Midbrain (tissue), 1 donor: ENCODE results near the gene HOXA10.

Experiments used
- DNase-seq: peaks from one replicate; lab custom pipeline; 2025; lab: John Stamatoyannopoulos, UW

Gene HOXA10

DNA sequence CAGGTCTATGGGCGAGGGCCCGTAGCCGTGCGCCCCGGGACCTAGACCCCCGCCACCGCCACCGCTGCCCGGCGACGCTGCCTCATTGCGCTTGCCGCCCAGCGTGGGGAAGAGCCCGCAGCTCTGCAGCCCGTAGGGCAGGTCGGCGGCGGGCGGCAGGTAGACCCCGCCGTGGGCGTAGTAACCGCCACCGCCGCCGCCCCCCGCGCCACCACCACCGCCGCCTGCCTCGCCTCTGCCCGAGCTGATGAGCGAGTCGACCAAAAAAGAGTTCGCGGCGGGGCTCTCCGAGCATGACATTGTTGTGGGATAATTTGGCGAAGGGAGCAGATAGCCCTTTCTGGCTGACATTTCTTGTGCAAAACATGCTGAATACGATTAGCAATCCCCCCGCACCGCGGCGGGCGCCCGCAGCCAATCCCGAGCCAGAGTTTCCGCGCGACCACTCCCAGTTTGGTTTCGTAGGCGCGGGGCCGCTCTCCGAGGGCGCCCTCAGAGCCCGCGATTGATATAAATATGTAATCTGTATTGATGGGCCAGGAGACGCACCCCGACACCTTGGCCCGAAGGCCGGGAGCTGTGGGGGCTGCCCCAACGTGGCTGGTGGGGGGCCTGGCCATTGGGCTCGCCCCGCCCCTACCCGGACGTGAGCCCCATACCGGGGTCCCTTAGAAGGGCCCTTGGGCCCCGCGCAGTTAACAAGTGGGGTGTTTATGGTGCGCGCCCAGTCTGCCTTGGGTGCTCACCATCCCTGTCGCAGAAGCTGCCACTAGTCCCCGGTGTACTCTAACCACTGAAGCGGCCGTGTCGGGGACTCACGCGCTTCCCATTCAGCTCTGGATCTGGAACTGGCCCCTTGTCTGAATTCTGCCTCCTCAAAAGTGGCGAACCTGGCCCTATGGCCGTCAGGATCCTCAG is at the start of gene HOXA10:
Gene HOXA10 (minus strand): TSS at position 365 of the 918 bp plus-strand sequence. CDS start 14 bp downstream, at position 351.
- no peak for DNase-seq

DNA sequence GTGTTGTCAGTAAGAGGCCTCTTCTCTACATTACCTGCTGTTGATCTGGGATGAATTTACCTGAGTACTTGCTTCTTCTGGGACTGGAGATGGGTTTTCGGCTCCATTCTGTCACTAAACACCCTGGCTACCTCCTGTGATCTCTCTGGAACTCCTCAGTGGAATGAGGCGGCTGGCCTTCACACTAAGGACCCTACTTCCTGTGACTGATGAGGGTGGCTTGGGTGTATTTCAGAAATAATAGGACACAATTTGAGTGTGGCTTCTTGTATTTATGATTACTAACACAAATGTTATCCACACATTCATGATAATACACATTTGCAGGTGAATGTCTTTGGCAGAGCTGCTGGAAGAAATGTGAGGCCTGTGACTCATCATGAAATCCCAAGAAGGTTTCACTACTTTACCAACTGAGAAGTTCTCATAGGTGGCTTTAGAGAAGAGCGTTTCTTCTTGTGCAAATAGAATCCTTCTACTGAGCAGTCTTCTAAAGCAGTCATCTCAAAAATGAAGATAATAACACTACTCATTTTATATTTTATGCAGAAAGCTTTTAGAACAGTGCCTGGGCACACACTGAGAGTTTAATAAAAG is 47.2 kb upstream of the HOXA10 start:
- DNase-seq = no peak

DNA sequence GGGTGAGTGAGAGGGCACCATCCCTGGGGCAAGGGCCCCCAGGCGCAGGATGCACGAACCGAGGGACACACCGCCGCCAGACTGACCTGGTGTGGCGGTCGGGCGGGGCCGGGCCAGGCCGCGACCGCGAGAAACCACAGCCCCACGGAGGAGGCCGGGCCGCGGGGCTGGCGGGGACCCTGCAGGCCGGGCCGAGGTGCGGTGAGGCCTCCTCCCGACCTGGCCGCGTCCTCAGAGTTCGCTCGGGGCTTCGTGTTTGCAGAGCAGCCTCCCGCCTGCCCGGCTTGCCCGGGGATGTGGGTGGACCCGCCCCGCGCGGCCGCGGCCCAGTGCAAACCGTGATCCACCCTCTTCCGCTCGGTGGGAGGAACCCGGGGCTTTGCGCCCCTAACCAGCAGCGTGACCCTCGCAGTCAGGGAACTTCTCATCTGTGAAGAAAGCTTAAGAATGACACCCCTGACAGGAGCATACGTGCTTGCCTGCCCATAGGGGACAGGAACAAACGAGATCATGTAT is 46.4 kb upstream of the HOXA10 start:
- DNase-seq = no peak

DNA sequence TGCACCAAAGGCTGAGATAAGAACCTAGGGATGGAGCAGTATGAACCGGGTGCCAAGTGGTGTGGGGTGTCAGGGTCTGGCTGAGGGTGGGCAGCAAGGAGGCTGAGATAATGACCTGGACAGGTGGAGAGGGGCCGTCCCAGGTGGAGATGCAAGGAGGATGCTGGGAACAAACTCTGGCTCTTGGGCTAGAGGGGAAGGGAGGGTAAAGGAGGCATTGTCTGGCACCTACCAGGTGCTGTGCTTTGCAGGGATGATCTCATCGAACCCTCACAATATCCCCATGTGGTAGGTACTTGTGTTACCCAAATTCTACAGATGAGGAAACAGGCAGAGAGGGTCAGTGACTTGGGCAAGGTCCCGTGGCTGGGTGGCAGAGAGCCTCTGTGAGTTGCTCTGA is 45.7 kb upstream of the HOXA10 start:
- no peak for DNase-seq

DNA sequence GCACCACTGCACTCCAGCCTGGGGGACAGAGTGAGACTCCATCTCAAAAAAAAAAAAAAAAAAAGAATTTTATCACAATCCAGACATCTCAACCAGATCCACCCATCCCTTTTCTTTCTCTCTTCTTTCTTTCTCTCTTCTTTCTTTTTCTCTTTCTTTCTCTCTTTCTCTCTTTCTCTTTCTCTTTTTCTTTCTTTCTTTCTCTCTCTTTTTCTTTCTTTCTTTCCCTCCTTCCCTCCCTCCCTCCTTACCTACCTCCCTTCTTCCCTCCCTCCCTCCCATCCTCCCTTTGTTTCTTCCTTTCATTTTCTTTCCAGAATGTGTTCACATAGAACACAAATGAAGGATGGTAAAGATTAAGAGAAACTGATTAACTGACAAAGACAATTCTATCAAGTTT is 43.8 kb upstream of the HOXA10 start:
- DNase-seq = no peak

DNA sequence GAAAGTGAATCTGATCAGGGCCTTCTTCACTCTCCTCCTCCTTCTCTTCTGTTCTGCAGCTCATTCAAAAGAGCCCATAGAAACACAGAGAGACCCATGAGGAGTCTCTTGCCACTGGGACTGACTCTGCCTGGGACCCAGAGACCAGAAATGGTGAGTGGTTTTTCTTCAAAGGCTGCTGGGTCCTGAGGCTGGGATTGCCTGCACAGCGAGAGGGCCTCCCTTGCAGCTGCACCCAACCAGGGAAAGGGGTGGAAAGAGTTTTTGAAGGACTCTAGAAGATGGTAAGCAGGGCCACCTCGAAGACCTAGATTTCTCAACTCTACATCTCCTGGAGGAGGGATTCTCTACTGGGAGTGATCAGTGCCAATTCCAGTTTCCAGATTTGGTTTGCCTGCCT is 41.2 kb upstream of the HOXA10 start:
- DNase-seq = no peak

DNA sequence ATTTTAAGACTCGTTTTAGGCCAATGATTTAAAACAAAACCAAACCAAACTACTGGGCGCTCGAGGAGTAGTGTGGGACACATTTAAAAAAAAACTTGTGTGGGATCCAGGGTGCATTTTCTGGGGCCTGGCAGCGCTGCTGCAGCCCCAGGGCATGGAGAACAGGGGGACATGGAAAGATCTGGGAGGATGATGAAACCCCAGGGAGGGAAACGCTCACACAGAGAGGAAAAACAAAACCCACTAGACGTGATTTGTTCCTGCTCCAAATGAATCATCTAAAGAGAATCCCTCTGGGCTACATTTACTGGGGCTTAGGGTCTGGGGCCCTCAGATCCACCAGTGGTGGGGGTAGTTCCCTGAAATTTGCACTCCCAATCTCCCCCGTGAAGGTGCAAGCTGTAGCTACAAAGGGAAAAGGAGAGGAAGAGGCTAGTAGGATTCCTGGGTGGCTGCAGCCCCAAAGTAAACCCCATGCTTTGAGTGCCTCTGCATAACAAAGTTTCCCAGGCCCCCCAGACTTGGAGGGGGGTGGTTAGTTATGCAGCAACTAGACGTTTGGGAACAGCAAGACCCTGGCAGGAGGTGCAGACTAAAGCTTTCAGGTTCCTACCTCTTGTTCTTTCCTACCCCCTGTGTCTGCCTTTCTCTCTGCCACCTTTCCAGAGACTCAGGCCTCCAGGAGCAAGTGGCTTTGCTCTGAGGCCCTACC is 40.3 kb upstream of the HOXA10 start:
- no peak for DNase-seq

DNA sequence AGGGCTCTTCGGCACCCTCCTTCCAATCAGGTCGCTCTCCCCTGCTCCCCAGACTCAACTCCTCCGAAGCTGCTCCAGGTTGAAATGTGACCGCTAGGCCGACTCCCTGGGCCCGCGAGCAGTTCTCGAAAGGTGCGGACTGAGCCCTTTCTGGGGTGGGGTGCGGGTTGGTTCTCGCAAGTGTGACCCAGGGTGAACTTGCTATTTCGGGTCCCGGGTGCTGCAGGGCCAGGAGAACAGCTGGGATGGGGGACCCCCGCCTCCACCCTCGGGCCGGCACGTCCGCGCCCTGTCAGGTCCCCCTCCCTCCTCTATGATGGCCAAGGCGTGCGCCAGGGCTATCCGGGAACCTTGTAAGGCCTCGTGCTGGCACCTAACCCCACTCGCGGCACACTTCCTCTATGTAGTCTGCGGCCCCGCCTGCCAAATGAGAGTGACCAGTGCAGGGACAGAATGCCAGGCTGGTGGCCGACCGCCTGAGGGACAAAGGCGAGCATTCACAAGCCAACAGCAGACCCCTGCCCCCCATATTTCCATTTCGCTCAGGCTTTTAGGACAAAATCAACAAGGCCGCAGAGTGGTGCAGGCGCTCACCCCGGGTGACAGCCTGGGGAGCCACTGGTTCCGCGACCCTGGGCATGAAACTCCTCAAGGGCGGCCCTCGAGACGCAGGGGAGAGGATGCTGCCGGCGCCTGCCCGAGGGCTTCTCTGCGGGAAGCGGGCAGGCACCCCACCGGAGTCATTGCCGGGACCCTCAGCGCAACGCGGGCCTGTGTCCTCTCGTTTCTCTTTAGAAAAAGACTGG is 39.5 kb upstream of the HOXA10 start:
- no peak for DNase-seq

DNA sequence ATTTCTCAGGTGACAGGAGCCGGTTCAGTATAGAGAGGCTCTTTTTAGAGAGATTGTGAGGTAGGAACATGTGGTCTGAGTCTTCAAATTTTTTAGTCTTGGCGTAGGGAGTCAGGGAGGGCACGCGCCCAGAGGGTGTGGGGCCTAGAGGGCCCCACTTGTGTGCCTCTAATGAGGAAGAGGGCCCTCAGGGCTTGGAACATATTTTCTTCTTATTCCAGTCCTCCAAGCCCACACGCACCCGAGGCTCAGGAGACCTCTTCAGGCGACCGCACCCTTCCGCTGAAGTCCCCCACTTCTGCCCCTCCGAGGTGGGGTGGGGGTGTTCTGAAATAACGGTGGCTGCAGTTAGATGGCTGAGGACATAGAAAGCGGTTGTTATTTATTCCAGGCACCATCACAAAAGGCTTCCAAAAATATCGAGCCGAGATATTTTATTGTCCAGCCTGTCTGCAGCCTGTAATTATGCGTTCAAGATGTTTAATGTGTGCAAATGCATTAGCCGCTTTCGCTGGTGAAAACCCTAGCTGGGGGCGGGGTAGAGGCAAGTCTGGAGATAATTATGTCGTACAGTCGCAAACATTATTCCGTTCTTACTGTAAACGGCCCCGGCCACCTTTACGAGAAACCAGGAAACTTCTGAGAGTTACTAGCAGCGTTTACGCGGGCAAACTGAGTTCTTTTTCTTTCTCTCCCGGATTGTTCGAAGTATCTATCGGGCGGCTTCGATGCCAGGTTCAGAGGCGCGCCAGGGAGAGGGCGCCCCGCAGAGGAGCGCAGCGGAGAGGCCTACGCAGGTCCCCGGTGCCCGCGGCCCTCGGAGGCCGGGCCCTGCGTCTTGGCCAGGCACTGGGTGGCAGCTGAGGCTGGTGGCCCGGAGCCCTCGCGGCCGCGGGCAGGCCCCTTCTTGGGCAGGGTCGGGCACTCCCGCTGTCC is 38.6 kb upstream of the HOXA10 start:
- DNase-seq = no peak

DNA sequence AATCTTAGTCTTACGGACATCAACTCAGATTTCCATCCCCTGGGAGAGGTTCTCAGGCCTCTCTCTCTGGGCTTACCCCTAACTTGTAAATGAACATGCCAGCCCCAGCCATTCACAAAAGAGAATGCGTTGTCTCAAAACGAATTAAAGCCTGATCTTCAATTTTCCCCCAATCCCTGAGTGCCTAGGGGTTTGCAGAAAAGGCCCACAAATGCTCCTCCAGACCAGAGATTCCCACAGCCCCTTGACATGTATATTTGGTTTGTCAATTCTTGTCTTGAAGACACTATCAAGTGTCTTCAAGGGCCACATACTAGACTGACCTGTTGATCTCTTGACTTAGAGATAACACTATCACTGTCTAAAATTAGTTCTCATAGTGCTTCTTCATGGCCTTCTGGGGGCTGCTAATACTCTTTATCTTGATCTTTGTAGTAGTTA is 37.7 kb upstream of the HOXA10 start:
- no peak for DNase-seq

DNA sequence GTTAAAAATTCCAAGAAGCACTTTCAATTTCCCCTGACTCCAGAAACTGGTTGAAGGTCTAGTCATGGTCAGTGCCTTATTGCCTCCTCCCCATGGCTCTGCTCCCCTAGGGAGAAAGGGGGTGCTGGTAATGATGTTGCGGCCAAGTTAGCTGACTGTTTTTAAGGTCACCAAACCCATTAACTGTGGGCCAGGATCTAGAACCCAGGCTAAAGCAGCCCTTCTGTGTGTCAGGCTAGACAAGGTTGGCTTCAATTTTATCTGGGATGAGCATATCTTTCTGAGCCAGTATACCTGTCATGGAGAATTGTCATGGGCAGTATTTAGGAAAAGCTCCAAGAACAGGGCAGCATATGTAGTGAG is 36.9 kb upstream of the HOXA10 start:
- no peak for DNase-seq

DNA sequence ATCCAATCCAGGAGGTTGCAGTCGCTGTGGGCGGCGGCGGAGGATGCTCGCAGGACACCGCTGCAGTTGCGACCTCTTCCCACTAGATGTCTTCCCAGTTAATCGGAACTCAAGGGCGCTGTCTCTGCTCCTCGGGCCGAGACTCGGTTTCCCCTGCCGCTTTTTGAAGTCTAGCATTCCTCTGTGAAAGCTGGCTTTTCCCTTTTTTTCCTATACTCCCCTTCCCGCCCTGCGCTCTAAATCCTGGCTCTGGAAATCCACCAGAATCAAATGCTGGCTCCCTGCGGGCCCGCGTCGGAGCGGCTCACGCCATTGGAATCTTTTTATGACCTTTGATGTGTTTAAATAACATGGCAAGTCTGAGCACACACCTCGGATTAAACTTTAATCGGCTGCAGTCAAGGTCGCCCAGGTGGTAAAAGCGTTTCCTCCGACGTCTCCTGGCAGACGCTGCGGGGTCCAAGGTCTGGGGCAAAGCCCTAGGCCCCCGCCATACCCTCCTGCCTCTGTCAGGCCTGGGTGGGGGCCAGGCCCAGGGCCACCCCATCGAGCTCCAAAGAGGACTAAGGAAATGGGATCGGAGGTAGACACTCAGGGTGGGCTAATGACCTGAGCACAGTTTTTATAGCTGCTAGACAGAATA is 36.4 kb upstream of the HOXA10 start:
- DNase-seq = peak; percentile 4

DNA sequence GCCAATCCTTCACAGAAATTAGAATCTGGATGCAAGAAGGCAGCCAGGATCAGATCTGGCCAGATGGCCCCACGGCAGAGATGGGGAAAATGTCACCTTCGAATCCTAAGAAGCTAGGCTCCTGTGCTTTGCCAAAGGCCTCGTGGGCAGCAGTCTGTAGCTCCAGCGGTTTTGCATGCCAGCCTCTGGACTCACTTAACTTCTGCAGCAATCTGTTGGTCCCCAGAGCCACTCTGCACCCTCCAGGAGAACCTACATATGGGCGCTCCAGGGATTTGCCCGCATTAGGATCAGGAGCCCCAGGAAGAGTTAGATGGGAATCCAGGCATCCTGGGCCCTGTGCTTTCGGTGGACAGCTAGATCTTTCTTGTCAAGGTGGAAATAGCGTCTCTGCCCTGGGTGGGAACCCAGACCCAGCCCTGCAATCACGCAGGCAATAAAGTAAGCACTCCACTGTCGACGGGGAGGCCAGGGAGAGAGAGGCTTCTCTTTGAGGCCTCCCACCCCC is 35.9 kb upstream of the HOXA10 start:
- no peak for DNase-seq

DNA sequence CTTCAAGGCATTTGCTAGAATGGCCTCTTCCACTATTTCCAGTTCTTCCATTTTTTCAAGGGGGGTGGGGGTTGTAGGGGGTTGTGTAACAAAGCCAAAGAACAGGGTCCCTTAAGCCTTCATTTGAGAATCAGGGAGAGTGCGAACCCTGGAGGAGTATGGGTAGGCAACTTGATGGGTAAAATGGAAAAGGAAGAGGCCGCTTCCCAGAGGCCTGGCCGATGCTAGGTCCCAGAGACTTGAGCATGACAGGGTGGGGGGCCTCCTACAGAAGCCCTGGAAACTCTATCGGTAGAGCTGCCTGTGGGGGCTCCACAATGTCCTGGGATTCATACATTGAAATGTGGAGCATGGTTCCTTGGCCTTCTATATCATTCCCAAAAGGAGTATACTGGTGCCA is 34.9 kb upstream of the HOXA10 start:
- DNase-seq = no peak

DNA sequence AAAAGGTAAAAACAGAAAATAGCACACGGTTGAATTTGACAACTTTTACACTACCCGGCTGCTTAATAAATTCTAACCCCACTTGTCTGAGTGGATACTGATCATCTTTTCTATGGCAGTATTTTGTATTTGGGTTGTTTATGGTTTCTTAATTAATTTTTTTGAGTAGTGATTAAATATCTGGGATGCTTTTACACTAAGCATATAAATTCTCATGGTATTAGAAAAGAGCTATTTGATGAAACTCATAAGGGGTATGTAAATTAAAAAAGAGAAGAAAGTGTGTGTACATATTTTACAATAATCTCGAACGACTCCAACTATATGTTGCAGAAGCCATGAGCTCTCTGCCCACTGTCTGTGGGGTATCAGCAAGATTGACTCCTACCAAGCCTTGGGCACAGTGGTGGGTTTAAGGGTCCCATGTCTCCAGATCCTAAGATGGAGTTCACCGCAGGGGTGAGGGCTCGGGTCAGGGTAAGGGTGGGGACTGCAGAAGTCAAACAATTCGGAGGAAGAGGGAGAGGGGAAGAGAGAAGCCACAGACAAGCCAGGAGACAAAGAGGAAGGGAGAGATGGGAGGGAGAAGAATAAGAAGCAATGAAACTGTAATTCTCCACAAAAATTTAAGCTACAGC is 33.3 kb upstream of the HOXA10 start:
- DNase-seq = no peak

DNA sequence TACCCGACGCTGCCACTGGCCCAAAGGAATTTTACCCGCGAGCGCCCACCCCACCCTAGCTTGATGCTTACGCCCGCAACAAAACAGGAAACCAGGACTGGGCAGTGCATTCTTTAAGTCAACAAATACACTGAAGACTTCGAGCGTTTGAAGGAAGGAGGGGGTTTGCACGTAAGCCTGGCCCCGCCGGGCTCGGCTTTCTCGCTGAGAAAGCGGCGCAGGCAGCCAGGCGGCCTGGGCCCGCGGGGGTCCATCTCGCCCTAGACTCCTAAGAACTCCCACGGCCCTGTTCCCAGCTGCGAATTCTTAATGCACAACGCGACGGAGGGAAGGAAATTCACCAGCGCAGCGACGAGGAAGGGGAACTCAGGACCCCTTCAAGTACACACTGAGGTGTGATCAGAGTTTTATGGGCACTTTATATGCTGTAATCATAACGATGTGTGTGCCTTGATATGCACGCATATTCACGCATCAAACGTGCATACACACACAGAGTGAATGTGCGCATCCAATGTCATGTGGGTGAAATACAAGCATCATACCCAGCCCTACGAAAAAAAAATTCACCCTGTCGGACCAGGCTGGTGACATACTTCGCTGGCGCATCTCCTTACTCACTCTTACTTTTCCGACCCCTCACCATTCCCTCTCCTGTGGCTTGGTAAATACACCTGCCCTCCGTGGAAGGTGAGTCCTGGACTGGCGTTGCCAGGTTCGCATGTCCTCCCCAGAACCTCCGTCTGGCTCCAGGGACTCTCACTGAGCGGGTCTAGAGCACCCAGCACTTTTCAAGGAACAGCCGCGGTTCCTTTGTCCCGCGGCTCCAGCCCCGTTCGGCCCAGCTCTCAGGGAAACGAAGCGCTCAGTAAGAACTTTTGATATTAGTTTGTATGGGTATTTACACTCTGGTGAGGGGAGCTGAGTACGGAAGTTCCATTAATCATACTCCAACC is 31.5 kb upstream of the HOXA10 start:
- no peak for DNase-seq

DNA sequence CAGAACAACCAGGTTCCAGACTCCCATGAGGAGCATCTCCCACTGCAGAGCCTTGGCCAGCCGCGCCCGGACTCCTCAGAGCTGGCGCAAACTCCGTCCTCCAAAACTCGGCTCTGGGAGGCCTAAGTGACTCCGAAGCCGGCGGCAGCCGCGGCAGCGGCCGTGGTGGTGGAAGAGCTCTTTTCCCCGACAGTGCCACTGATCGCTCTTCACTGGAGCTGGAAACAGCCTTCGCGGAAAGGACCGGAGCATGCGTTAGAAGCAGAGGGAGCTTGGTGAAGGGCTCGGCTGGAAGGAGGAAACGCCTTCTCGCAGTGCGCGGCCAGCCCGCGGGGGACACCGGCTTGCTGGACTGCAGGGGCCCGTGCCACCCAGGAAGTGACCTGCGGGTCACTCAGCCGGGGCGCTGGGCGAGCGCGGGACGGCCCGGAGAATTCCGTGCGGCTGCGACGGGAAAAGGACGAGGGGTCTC is 30.8 kb upstream of the HOXA10 start:
- DNase-seq = no peak

DNA sequence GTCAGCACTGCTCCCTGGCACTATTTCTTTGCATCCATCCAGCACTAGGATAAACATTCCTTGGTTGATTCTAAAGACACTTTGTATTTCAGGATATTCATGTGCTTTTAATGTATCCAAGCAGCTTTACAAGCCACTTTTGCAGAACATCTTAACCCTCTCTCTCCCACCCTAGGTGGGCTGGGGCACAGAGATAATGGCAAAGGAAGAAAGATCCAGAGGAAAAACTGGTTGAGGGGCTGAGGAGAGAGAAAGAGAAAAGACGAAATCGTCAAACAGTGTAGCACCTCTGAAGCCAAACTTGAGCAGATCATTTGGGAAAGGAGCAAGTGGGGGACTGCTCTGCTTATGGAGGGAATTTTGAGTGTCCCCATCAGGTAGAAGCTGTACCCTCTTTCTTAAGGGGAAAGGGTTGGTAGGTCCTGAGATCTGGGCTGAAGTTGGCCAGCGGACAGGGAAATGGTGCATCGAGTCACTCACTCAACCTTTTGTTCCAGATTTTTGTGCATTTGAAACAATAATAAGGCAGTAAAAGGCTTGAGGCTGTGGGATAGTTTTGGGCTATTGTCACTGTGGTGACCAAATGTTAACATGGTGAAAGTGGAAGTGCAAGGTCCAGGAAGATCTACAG is 30.0 kb upstream of the HOXA10 start:
- no peak for DNase-seq
